GM23338 (cell line): Measurements from ENCODE around the gene APOL1. TPM values are rescaled to one million over a fixed set of nuclear protein-coding genes. Genes with fewer than 3 reads are reported as not detected.

Experiments
- ATAC-seq: fragments of 200-7000 bp; cut with Tn5 transposase; 3 replicates; pipeline ENCODE4 v1.9.1; 2020
- DNase-seq: peaks from one replicate; pipeline ENCODE4 v3.0.0-alpha.2; 2015; ENCODE audit warnings: low spot score
- H2AFZ ChIP-seq: fragments of 200-600 bp; sonication (generic); 2 replicates; pipeline ENCODE4 v1.8.0; 2016; ENCODE audit warnings: antibody characterized with exemption, mild to moderate bottlenecking, moderate library complexity
- H3F3A ChIP-seq: fragments of 200-600 bp; sonication (generic); replicated peaks from 2 replicates; pipeline ENCODE4 v1.8.0; 2017; ENCODE audit warnings: antibody characterized with exemption, mixed run types, low read depth
- H3K27ac ChIP-seq: fragments of 200-600 bp; sonication (generic); 2 replicates; pipeline ENCODE4 v1.6.1; 2016; ENCODE audit warnings: low read depth
- H3K27me3 ChIP-seq: fragments of 200-600 bp; sonication (generic); 2 replicates; pipeline ENCODE4 v1.8.0; 2016; ENCODE audit warnings: mild to moderate bottlenecking, mixed run types, moderate library complexity; ENCODE audit not compliant: insufficient read depth
- H3K36me3 ChIP-seq: fragments of 200-600 bp; sonication (generic); 2 replicates; pipeline ENCODE4 v1.8.0; 2016; ENCODE audit warnings: mild to moderate bottlenecking; ENCODE audit not compliant: insufficient read depth
- H3K4me1 ChIP-seq: fragments of 200-600 bp; sonication (generic); 2 replicates; pipeline ENCODE4 v1.8.0; 2016; ENCODE audit warnings: mild to moderate bottlenecking, moderate library complexity; ENCODE audit not compliant: insufficient read depth
- H3K4me2 ChIP-seq: fragments of 200-600 bp; sonication (generic); 2 replicates; pipeline ENCODE4 v1.7.1; 2017; ENCODE audit warnings: mixed run types
- H3K4me3 ChIP-seq: fragments of 200-600 bp; sonication (generic); 2 replicates; pipeline ENCODE4 v1.6.1; 2016; ENCODE audit warnings: mixed run types
- H3K79me2 ChIP-seq: fragments of 200-600 bp; sonication (generic); replicated peaks from 2 replicates; pipeline ENCODE4 v1.8.0; 2017; ENCODE audit warnings: mild to moderate bottlenecking; ENCODE audit not compliant: insufficient read depth
- H3K9me2 ChIP-seq: fragments of 200-600 bp; sonication (generic); 2 replicates; pipeline ENCODE4 v1.8.0; 2017; ENCODE audit not compliant: insufficient read depth
- H4K20me1 ChIP-seq: fragments of 200-600 bp; sonication (generic); replicated peaks from 2 replicates; pipeline ENCODE4 v1.8.0; 2017; ENCODE audit warnings: mild to moderate bottlenecking; ENCODE audit not compliant: insufficient read depth
- H3K27ac Mint-ChIP-seq: 2 replicates; pipeline ENCODE4 v1.8.0; 2020; ENCODE audit warnings: inconsistent platforms, mild to moderate bottlenecking, moderate library complexity, mixed read lengths
- H3K27me3 Mint-ChIP-seq: 3 replicates; pipeline ENCODE4 v1.8.0; 2022; ENCODE audit warnings: low read depth, mild to moderate bottlenecking, moderate library complexity, mixed read lengths, inconsistent platforms; ENCODE audit not compliant: insufficient read depth, poor library complexity
- H3K36me3 Mint-ChIP-seq: 3 replicates; pipeline ENCODE4 v1.8.0; 2021; ENCODE audit warnings: low read depth, mild to moderate bottlenecking, inconsistent platforms, moderate library complexity, mixed read lengths
- H3K4me1 Mint-ChIP-seq: 3 replicates; pipeline ENCODE4 v1.8.0; 2020; ENCODE audit warnings: mild to moderate bottlenecking, inconsistent platforms, mixed read lengths
- H3K4me3 Mint-ChIP-seq: 3 replicates; pipeline ENCODE4 v1.8.0; 2021; ENCODE audit warnings: moderate library complexity, mild to moderate bottlenecking, inconsistent platforms, mixed read lengths
- H3K9me3 Mint-ChIP-seq: 3 replicates; pipeline ENCODE4 v1.8.0; 2020; ENCODE audit warnings: moderate library complexity, mild to moderate bottlenecking, inconsistent platforms, mixed read lengths
- CTCF ChIP-seq, 2 experiments: fragments of 200-600 bp in 1 of 2; sonication (generic) in 1 of 2; conservative IDR thresholded peaks; 2 replicates each; pipeline versions ENCODE4 v1.5.1 to v1.6.1; 2016 to 2017; ENCODE audit warnings: antibody characterized with exemption in 2 of 2, low read depth in 2 of 2, mild to moderate bottlenecking in 2 of 2, moderate library complexity in 1 of 2
- ETS1 ChIP-seq: IDR thresholded peaks from 2 replicates; pipeline ENCODE4 v1.6.1; 2016; ENCODE audit warnings: antibody characterized with exemption
- EZH2 ChIP-seq: fragments of 200-600 bp; sonication (generic); IDR thresholded peaks from one replicate; pipeline ENCODE4 v1.8.0; 2017; ENCODE audit warnings: antibody characterized with exemption, mild to moderate bottlenecking, low read depth; ENCODE audit not compliant: unreplicated experiment
- EZH2phosphoT487 ChIP-seq: fragments of 200-600 bp; sonication (generic); IDR thresholded peaks from one replicate; pipeline ENCODE4 v1.8.1; 2018; ENCODE audit warnings: antibody characterized with exemption; ENCODE audit not compliant: unreplicated experiment
- JUNB ChIP-seq: IDR thresholded peaks from one replicate; pipeline ENCODE4 v1.6.1; 2016; ENCODE audit warnings: antibody characterized with exemption; ENCODE audit not compliant: unreplicated experiment
- NANOG ChIP-seq: IDR thresholded peaks from 2 replicates; pipeline ENCODE4 v1.6.1; 2016; ENCODE audit warnings: antibody characterized with exemption, borderline replicate concordance
- POLR2AphosphoS5 ChIP-seq: IDR thresholded peaks from 2 replicates; pipeline ENCODE4 v1.6.1; 2016; ENCODE audit warnings: antibody characterized with exemption, low read depth
- REST ChIP-seq: IDR thresholded peaks from one replicate; pipeline ENCODE4 v1.6.1; 2018; ENCODE audit warnings: antibody characterized with exemption; ENCODE audit not compliant: unreplicated experiment
- STAT1 ChIP-seq: IDR thresholded peaks from one replicate; pipeline ENCODE4 v1.6.1; 2016; ENCODE audit warnings: antibody characterized with exemption; ENCODE audit not compliant: unreplicated experiment
- ZNF114 ChIP-seq: fragments of 250-450 bp; sonication (Bioruptor Pico); IDR thresholded peaks from 2 replicates; pipeline ENCODE4 v1.5.0; 2020; ENCODE audit warnings: mild to moderate bottlenecking, moderate library complexity
- ZNF331 ChIP-seq: fragments of 250-450 bp; sonication (Bioruptor Pico); IDR thresholded peaks from 2 replicates; pipeline ENCODE4 v1.5.0; 2020; ENCODE audit warnings: low read depth, mild to moderate bottlenecking, moderate library complexity
- polyA plus RNA-seq: library from polyadenylated mRNA; unstranded; fragments of >200 nt; fragmentation: Nextera tagmentation; extraction: Ambion mirVana; gene quantifications from 2 replicates; pipeline ENCODE4 v1.2.1, GENCODE V29; 2016
- total RNA-seq: library from RNA; depleted of rRNA; stranded (reverse); fragments of >200 nt; shearing (Covaris generic); gene quantifications from 2 replicates; pipeline ENCODE4 v1.2.3, GENCODE V29; 2014

Gene APOL1
- total and polyA plus RNA-seq, 2 experiments from 2014 or later: 0.11 TPM; not detected in 1

- H3K4me3 ChIP-seq: no peak overlapping the region
- DNase-seq (no peak), ATAC-seq (no peak)
- peaks cover 7% of the 10 kb centered on the region for H4K20me1 ChIP-seq
- Mint-ChIP-seq H3K27ac (no peak overlapping the region), H3K4me1 (no peaks in the 10 kb centered on the region; the same call in 2 of the 3 replicates), H3K27me3 (peaks cover 12% of the 10 kb centered on the region), H3K36me3 (peaks cover 95% of the 10 kb centered on the region), H3K9me3 (no peaks in the 10 kb centered on the region), H3K4me3 (no peak overlapping the region)
- peaks cover 56% of the 10 kb centered on the region for H3K36me3 ChIP-seq
- no peaks in the 10 kb centered on the region for H3K9me2 ChIP-seq
- H3F3A ChIP-seq: peaks cover 11% of the 10 kb centered on the region; the same call in 1 of the 2 replicates
- peaks cover 3% of the 10 kb centered on the region; the same call in 1 of the 2 replicates for H3K79me2 ChIP-seq
- no peak overlapping the region for H3K4me2 ChIP-seq
- no peak overlapping the region for H2AFZ ChIP-seq
- H3K4me1 ChIP-seq: no peaks in the 10 kb centered on the region
- no peak overlapping the region for H3K27ac ChIP-seq
- no peak for TF ChIP-seq EZH2phosphoT487
- TF ChIP-seq REST: no peak
- TF ChIP-seq JUNB: no peak
- no peak for TF ChIP-seq CTCF (conservative IDR thresholded peaks at IDR 0.05; ENCODE audit: low read depth in 2 of 2)
- no peak for TF ChIP-seq EZH2
- no peak for TF ChIP-seq ZNF114 (CRISPR knock-in tag)
- TF ChIP-seq POLR2AphosphoS5: no peak
- no peak for TF ChIP-seq ZNF331 (CRISPR knock-in tag)
- TF ChIP-seq NANOG: no peak
- TF ChIP-seq STAT1: no peak
- no peak for TF ChIP-seq ETS1
- no peaks in the 10 kb centered on the region for H3K27me3 ChIP-seq
Observed at GRCh38 chr22:36302439-36303114, 49.6 kb downstream of the APOL1 start.
